Vagina (tissue), 2 donors: ENCODE data around the gene HIPK2. TPM values are rescaled to one million over a fixed set of nuclear protein-coding genes. Genes with fewer than 3 reads are reported as not detected.
A peak's percentile ranks its signal among the peaks of the same experiment; 100 is the strongest.

Source experiments
- DNase-seq, 2 donors: peaks; one replicate each; pipeline ENCODE4 v3.0.0-alpha.2; 2017; ENCODE audit errors: extremely low spot score in 2 of 2
- H3K27ac ChIP-seq: fragments of 200-600 bp; sonication (generic); one replicate; pipeline ENCODE4 v1.5.1; 2019
- H3K27me3 ChIP-seq: fragments of 200-600 bp; sonication (generic); one replicate; pipeline ENCODE4 v1.5.1; 2019
- H3K36me3 ChIP-seq, 2 donors: fragments of 200-600 bp; sonication (generic); one replicate each; pipeline ENCODE4 v1.5.1; 2017 to 2019
- H3K4me1 ChIP-seq: fragments of 200-600 bp; sonication (generic); one replicate; pipeline ENCODE4 v1.5.1; 2019
- H3K4me3 ChIP-seq, 2 donors: fragments of 200-600 bp; sonication (generic); 1 replicate in 1 of 2; 2 replicates in 1 of 2; pipeline ENCODE4 v1.5.1; 2016 to 2019
- H3K9me3 ChIP-seq: fragments of 200-600 bp; sonication (generic); one replicate; pipeline ENCODE4 v1.5.1; 2019
- CTCF ChIP-seq, 3 experiments: fragments of 450-650 bp in 2 of 3; fragments of 200-600 bp in 1 of 3; sonication (generic) in 1 of 3; IDR thresholded peaks; one replicate each; pipeline ENCODE4 v1.5.1; 2017 to 2019; ENCODE audit warnings: antibody characterized with exemption in 3 of 3, mild to moderate bottlenecking in 2 of 3, moderate library complexity in 2 of 3
- POLR2A ChIP-seq, 2 donors: fragments of 450-650 bp; IDR thresholded peaks; one replicate each; pipeline ENCODE4 v1.6.1; 2017; ENCODE audit warnings: antibody characterized with exemption in 2 of 2, mild to moderate bottlenecking in 2 of 2, moderate library complexity in 2 of 2
- POLR2AphosphoS5 ChIP-seq, 2 donors: sonication (generic); formaldehyde crosslinking; IDR thresholded peaks; one replicate each; pipeline ENCODE4 v1.9.0; 2017; ENCODE audit warnings: antibody characterized with exemption in 2 of 2, mild to moderate bottlenecking in 2 of 2, low read depth in 1 of 2; ENCODE audit not compliant: insufficient read depth in 1 of 2
- intact Hi-C: fragments of 100-400 bp; cut with DNase I; formaldehyde crosslinking; loops from one replicate; pipeline ENCODE4 v1.15.1; 2023
- total RNA-seq: library from RNA; depleted of rRNA; stranded (reverse); fragments of >200 nt; gene quantifications from one replicate; pipeline ENCODE4 v1.2.3, GENCODE V29; 2016

The HIPK2 gene
- total RNA-seq, 1 donor from 2014 or later: 21.9 TPM

DNA sequence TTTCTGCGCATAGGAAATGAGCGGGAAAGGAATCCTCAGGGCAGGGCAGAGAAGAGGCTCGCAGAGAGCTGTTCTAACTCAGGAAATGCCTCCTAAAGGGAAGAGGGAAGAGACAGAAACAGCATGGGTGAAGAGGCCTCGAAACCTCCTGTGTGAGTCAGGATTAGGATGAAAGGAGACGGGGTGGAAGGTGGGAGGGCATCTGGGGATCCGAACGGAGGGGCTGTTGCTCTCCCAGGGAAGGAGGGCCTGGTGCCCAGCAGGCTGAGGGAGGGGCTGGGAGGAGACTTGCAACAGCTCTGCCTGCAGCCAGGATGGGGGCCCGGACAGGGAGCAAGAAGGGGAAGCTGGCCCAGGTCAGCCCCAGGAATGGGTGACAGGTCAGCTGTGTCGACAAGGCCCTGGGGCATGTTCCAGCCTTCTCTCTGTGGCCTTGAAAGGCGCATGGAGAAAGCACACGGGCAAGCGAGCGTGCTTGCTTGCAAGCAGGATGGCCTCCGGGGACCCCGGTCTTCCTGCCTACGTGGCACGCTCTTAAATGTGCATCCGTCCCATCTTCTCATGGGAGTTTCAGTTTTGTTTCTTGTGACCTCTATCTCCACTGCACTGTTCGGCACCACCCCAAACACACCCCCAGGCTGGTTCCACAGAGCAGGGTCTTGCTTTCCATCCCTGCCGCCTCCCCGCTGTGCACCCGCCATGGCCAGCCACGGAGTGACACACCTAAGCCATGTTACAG lies 63.5 kb downstream of the HIPK2 start:
- H3K27ac ChIP-seq: peak overlapping the region; percentile 23

DNA sequence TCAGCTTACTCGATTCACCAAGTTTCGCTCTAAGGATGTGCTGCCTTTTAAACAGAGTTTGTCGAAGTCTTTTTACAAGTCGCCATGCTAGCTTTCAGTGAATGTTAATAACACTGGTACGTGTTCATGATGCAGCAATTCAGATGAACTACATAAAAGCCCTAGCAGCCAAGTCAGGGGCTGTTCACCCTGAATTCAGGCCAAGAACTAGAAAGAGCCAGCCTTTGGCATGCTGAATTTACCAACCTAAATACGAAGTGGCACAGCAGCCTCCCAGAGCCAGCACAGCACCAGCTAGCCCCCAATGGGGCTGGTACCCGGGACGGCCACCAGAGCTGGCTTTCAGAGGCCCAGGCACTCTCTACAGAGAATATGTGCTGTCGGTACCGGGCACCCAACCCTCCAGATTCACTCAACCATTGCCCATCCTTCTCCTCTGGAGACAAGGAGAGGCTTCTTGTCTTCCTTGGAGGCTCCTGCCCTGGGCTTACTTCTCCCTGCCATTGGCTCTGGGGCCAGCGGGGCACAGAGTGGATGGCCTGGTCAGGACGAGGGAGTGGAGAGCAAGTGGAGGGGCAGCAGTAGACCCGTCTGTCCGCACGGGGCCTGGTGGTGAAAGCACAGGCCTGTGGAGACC lies 64.2 kb downstream of the HIPK2 start:
- no peak for DNase-seq
- no peaks in the 10 kb centered on the region for H3K9me3 ChIP-seq
- no peak overlapping the region for H3K4me3 ChIP-seq
- intact Hi-C loops: loop anchor here (10.0 kb wide), 1 partner anchor 61 kb away; the partner anchor contains the start of gene HIPK2
- no peaks in the 10 kb centered on the region for H3K27me3 ChIP-seq
- peaks cover 0 to 25% of the 10 kb centered on the region in 2 donors for H3K36me3 ChIP-seq
- H3K27ac ChIP-seq: peak overlapping the region; percentile 23
- TF ChIP-seq CTCF (IDR thresholded peaks at IDR 0.05) (no peak), POLR2AphosphoS5 (IDR thresholded peaks at IDR 0.05; ENCODE audit: insufficient read depth in 1 of 2, low read depth in 1 of 2) (no peak), POLR2A (IDR thresholded peaks at IDR 0.05) (no peak)
- H3K4me1 ChIP-seq: peaks cover 14% of the 10 kb centered on the region

More for the DNA sequence above, 63.5 kb downstream of the HIPK2 start:
- intact Hi-C loops: loop anchor here (10.0 kb wide), 1 partner anchor 60 kb away; the partner anchor contains the start of gene HIPK2
- Histone ChIP-seq H3K36me3 (peaks cover 0 to 25% of the 10 kb centered on the region in 2 donors), H3K27me3 (no peaks in the 10 kb centered on the region), H3K4me1 (peaks cover 13% of the 10 kb centered on the region), H3K4me3 (no peak overlapping the region), H3K9me3 (no peaks in the 10 kb centered on the region)
- TF ChIP-seq POLR2AphosphoS5 (IDR thresholded peaks at IDR 0.05; ENCODE audit: insufficient read depth in 1 of 2, low read depth in 1 of 2) (no peak), POLR2A (IDR thresholded peaks at IDR 0.05) (no peak), CTCF (IDR thresholded peaks at IDR 0.05) (no peak)
- no peak for DNase-seq

- TF ChIP-seq CTCF (IDR thresholded peaks at IDR 0.05) (no peak), POLR2A (IDR thresholded peaks at IDR 0.05) (no peak), POLR2AphosphoS5 (IDR thresholded peaks at IDR 0.05; ENCODE audit: insufficient read depth in 1 of 2, low read depth in 1 of 2) (no peak)
- Histone ChIP-seq H3K9me3 (no peaks in the 10 kb centered on the region), H3K4me3 (no peak overlapping the region), H3K4me1 (peaks cover 18% of the 10 kb centered on the region), H3K27ac (no peak overlapping the region), H3K27me3 (no peaks in the 10 kb centered on the region), H3K36me3 (peaks cover 0 to 25% of the 10 kb centered on the region in 2 donors)
- DNase-seq: no peak
- intact Hi-C loops: loop anchor here (10.0 kb wide), 1 partner anchor 62 kb away; the partner anchor contains the start of gene HIPK2
Observed at GRCh38 chr7:139713061-139713460, 64.7 kb downstream of the HIPK2 start.

DNA sequence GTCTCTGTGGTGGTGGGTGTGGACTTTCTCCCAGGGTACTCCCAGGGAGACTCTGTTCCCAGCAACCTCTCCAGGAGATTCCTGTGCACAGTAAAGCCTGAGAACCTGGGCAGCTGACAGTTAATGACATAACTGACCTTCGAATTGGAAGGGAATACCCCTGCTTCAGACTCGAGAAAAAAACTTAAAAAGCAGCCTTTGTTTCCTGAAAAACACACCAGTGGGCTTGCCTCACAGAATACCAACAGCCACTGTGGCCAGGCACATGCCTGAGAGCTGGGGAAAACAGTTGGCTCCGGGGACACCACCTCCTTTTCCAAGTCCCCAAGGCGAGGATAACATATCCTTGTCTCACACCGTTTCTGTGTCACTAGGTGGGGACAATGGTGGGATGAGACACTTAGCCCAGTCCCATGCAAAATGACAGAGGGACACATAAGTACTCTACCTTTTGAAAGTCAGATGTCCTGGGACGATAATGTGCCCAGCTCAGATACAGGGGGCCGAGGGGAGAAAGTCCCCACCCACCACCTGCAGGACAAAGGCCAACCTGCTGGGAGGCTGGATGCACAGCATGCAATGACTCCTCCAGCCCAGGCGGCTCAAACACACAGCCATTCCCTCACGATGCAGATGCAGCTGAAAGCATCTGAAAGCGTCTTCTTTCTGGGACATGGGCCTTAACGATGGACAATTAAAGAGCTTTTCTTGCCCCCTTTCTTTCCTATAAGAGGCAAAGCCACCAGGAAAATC lies 65.6 kb downstream of the HIPK2 start:
- intact Hi-C loops: loop anchor here (10.0 kb wide), 1 partner anchor 63 kb away; the partner anchor contains the start of gene HIPK2
- Histone ChIP-seq H3K9me3 (no peaks in the 10 kb centered on the region), H3K27me3 (no peaks in the 10 kb centered on the region), H3K36me3 (peaks cover 0 to 25% of the 10 kb centered on the region in 2 donors), H3K4me1 (peaks cover 18% of the 10 kb centered on the region), H3K4me3 (no peak overlapping the region), H3K27ac (no peak overlapping the region)
- DNase-seq: no peak
- TF ChIP-seq POLR2AphosphoS5 (IDR thresholded peaks at IDR 0.05; ENCODE audit: insufficient read depth in 1 of 2, low read depth in 1 of 2) (no peak), CTCF (IDR thresholded peaks at IDR 0.05) (no peak), POLR2A (IDR thresholded peaks at IDR 0.05) (no peak)
